Stimulated activated effector memory CD8-positive, alpha-beta T cell treated with anti-CD3 and anti-CD28 coated beads, Interleukin-12 subunit alpha, Interleukin-12 subunit beta, amount 100 ng/mL, for 72 hours (primary cell): ENCODE results near the gene FOXA3.
A peak's percentile ranks its signal among the peaks of the same experiment; 100 is the strongest.
"Not testable (repeated sequence)": the region's sequence is repeated elsewhere in the genome, so short reads cannot be mapped to it uniquely, and the experiment has no call there.

Source experiments
- ATAC-seq: fragments of 150-1000 bp; cut with Tn5 transposase; 2 replicates; pipeline ENCODE4 v1.10.0; 2021
- DNase-seq, 2 donors: peaks; one replicate each; pipeline ENCODE4 v3.0.0; 2021 to 2022; ENCODE audit warnings: low spot score in 2 of 2
- H3K27ac Mint-ChIP-seq: one replicate; pipeline ENCODE4 v1.8.0; 2022; ENCODE audit warnings: mild to moderate bottlenecking, mixed read lengths
- H3K36me3 Mint-ChIP-seq: one replicate; pipeline ENCODE4 v1.8.0; 2022; ENCODE audit warnings: mild to moderate bottlenecking, mixed read lengths
- H3K4me1 Mint-ChIP-seq: one replicate; pipeline ENCODE4 v1.8.0; 2022; ENCODE audit warnings: mixed read lengths
- H3K4me3 Mint-ChIP-seq: one replicate; pipeline ENCODE4 v1.8.0; 2022; ENCODE audit warnings: mild to moderate bottlenecking, mixed read lengths
- H3K9me3 Mint-ChIP-seq: one replicate; pipeline ENCODE4 v1.8.0; 2022; ENCODE audit warnings: mixed read lengths

FOXA3 gene

GRCh38 chr19:45860359-45861259, 3.5 kb upstream of the FOXA3 start:
- H3K36me3 Mint-ChIP-seq = peaks cover 84% of the 10 kb centered on the region
- no peak overlapping the region for H3K27ac Mint-ChIP-seq
- no peaks in the 10 kb centered on the region for H3K9me3 Mint-ChIP-seq
- H3K4me3 Mint-ChIP-seq = peak overlapping the region; percentile 94
- peaks cover 47% of the 10 kb centered on the region for H3K4me1 Mint-ChIP-seq
- DNase-seq (no peak), ATAC-seq (no peak)

GRCh38 chr19:45862271-45862563, 1.9 kb upstream of the FOXA3 start:
- Mint-ChIP-seq H3K27ac (peak overlapping the region; percentile 95), H3K4me3 (peak overlapping the region; percentile 94), H3K36me3 (peaks cover 68% of the 10 kb centered on the region), H3K4me1 (peaks cover 47% of the 10 kb centered on the region), H3K9me3 (no peaks in the 10 kb centered on the region)
- ATAC-seq = no peak
- no peak for DNase-seq

GRCh38 chr19:45862564-45863334, 1.4 kb upstream of the FOXA3 start, which contains the start of gene SYMPK:
TSS of gene SYMPK (minus strand) at chr19:45863147. CDS start at chr19:45854495, 8,652 bp downstream.
- H3K4me3 Mint-ChIP-seq = peak within 1 kb of the TSS; percentile 94
- peaks cover 47% of the 10 kb centered on the region for H3K4me1 Mint-ChIP-seq
- H3K36me3 Mint-ChIP-seq = peaks cover 62% of the 10 kb centered on the region
- H3K27ac Mint-ChIP-seq = peak within 1 kb of the TSS; percentile 95
- H3K9me3 Mint-ChIP-seq = no peaks in the 10 kb centered on the region
- DNase-seq = peak; percentile 95 to 99
- peak; percentile 96 for ATAC-seq

- ATAC-seq (no peak), DNase-seq (no peak)
- Mint-ChIP-seq H3K4me3 (peak overlapping the region; percentile 94), H3K27ac (peak overlapping the region; percentile 95), H3K9me3 (no peaks in the 10 kb centered on the region), H3K4me1 (peaks cover 42% of the 10 kb centered on the region), H3K36me3 (peaks cover 56% of the 10 kb centered on the region)
Observed at GRCh38 chr19:45863335-45863839, 739 bp upstream of the FOXA3 start.

- H3K27ac Mint-ChIP-seq = peak overlapping the region; percentile 95
- peaks cover 31% of the 10 kb centered on the region for H3K4me1 Mint-ChIP-seq
- H3K4me3 Mint-ChIP-seq = peak overlapping the region; percentile 94
- ATAC-seq (no peak), DNase-seq (no peak)
- H3K9me3 Mint-ChIP-seq = no peaks in the 10 kb centered on the region
- peaks cover 43% of the 10 kb centered on the region for H3K36me3 Mint-ChIP-seq
Observed at GRCh38 chr19:45864629-45865082, 530 bp downstream of the FOXA3 start.

GRCh38 chr19:45865269-45865948, 1.3 kb downstream of the FOXA3 start:
- H3K4me1 Mint-ChIP-seq = peaks cover 26% of the 10 kb centered on the region
- no peaks in the 10 kb centered on the region for H3K9me3 Mint-ChIP-seq
- H3K27ac Mint-ChIP-seq = no peak overlapping the region
- ATAC-seq (no peak), DNase-seq (no peak)
- peak overlapping the region; percentile 94 for H3K4me3 Mint-ChIP-seq
- peaks cover 36% of the 10 kb centered on the region for H3K36me3 Mint-ChIP-seq

GRCh38 chr19:45866400-45867176, 2.5 kb downstream of the FOXA3 start:
- no peak for ATAC-seq
- Mint-ChIP-seq H3K4me3 (no peak overlapping the region), H3K4me1 (peaks cover 25% of the 10 kb centered on the region), H3K9me3 (no peaks in the 10 kb centered on the region), H3K36me3 (peaks cover 24% of the 10 kb centered on the region), H3K27ac (no peak overlapping the region)
- no peak for DNase-seq

GRCh38 chr19:45867241-45867640, 3.1 kb downstream of the FOXA3 start:
- Mint-ChIP-seq H3K4me1 (peaks cover 19% of the 10 kb centered on the region), H3K36me3 (peaks cover 17% of the 10 kb centered on the region)
- not testable (repeated sequence) for DNase-seq, H3K4me3 Mint-ChIP-seq, H3K27ac Mint-ChIP-seq, ATAC-seq, H3K9me3 Mint-ChIP-seq

- Mint-ChIP-seq H3K4me1 (peaks cover under 1% of the 10 kb centered on the region), H3K9me3 (no peaks in the 10 kb centered on the region), H3K4me3 (no peak overlapping the region), H3K36me3 (no peaks in the 10 kb centered on the region), H3K27ac (no peak overlapping the region)
- ATAC-seq = no peak
- DNase-seq = no peak
Observed at GRCh38 chr19:45870798-45871197, 6.7 kb downstream of the FOXA3 start.

- H3K27ac Mint-ChIP-seq = no peak overlapping the region
- no peaks in the 10 kb centered on the region for H3K9me3 Mint-ChIP-seq
- H3K4me1 Mint-ChIP-seq = peaks cover 12% of the 10 kb centered on the region
- ATAC-seq = no peak
- no peak overlapping the region for H3K4me3 Mint-ChIP-seq
- no peaks in the 10 kb centered on the region for H3K36me3 Mint-ChIP-seq
- no peak for DNase-seq
Observed at GRCh38 chr19:45872095-45872919, 8.2 kb downstream of the FOXA3 start.

- Mint-ChIP-seq H3K4me3 (no peak overlapping the region), H3K4me1 (peaks cover 21% of the 10 kb centered on the region), H3K36me3 (no peaks in the 10 kb centered on the region), H3K9me3 (no peaks in the 10 kb centered on the region), H3K27ac (no peak overlapping the region)
- DNase-seq (no peak), ATAC-seq (no peak)
Observed at GRCh38 chr19:45873219-45873772, 9.2 kb downstream of the FOXA3 start.

GRCh38 chr19:45874620-45874966, 10.5 kb downstream of the FOXA3 start:
- Mint-ChIP-seq H3K9me3 (no peaks in the 10 kb centered on the region), H3K4me1 (peaks cover 27% of the 10 kb centered on the region), H3K4me3 (no peak overlapping the region), H3K36me3 (no peaks in the 10 kb centered on the region), H3K27ac (no peak overlapping the region)
- ATAC-seq (no peak), DNase-seq (no peak)

GRCh38 chr19:45876161-45876410, 12.0 kb downstream of the FOXA3 start:
- ATAC-seq (peak; percentile 80), DNase-seq (no peak)
- peak overlapping the region; percentile 86 for H3K27ac Mint-ChIP-seq

More at GRCh38 chr19:45876161-45876410, 12.0 kb downstream of the FOXA3 start:
- peaks cover 27% of the 10 kb centered on the region for H3K4me1 Mint-ChIP-seq
- no peaks in the 10 kb centered on the region for H3K36me3 Mint-ChIP-seq
- no peaks in the 10 kb centered on the region for H3K9me3 Mint-ChIP-seq
- H3K4me3 Mint-ChIP-seq = peak overlapping the region; percentile 39
